ENCODE measurements around the gene UVRAG.

DNA sequence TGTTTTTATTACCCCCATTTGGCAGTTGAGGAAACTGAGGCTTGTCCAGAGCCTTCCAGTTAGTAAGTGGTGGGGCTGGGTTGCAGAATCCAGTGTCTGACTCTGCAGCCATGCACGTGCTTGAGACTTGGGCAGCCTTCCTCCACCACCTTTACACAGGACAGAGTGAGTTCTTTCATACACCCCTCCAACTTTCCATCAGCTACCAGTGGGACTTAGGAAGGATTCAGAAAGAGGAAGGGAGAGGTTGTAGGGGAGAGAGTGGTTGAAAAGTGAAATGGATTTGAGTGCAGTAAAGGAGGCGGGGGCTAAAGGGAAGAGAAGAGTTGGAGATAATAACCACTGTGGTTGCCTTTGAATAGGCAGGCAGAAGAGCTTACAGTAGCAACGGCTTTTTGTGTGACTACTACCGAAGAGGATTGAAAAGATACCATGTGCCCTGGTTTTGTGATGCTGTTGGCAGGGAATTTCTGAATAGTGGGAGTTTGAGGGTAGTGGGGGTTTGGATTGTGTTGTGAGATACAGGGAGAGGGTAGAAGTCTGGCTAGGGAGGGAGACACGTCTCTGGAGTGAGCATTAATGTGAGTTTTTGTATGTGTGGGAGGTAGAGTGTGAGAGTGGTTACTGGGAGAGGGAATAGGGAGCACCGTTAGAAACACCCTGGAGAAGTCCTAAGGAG is 1.7 kb downstream of the UVRAG start:
- TF ChIP-seq RAD21 (IDR thresholded peaks at IDR 0.05) (no peak), EGR1 (IDR thresholded peaks at IDR 0.05; ENCODE audit: low read depth in 2 of 2) (no peak), GABPA (IDR thresholded peaks at IDR 0.05 in 1 of 2, conservative IDR thresholded peaks at IDR 0.05 in 1 of 2) (no peak), MAX (IDR thresholded peaks at IDR 0.05) (no peak)
- TF ChIP-seq, protein P1, sequence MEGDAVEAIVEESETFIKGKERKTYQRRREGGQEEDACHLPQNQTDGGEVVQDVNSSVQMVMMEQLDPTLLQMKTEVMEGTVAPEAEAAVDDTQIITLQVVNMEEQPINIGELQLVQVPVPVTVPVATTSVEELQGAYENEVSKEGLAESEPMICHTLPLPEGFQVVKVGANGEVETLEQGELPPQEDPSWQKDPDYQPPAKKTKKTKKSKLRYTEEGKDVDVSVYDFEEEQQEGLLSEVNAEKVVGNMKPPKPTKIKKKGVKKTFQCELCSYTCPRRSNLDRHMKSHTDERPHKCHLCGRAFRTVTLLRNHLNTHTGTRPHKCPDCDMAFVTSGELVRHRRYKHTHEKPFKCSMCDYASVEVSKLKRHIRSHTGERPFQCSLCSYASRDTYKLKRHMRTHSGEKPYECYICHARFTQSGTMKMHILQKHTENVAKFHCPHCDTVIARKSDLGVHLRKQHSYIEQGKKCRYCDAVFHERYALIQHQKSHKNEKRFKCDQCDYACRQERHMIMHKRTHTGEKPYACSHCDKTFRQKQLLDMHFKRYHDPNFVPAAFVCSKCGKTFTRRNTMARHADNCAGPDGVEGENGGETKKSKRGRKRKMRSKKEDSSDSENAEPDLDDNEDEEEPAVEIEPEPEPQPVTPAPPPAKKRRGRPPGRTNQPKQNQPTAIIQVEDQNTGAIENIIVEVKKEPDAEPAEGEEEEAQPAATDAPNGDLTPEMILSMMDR (IDR thresholded peaks at IDR 0.05; ENCODE audit: low read depth, low read length, missing input control) = no peak
- TF ChIP-seq, protein P2, sequence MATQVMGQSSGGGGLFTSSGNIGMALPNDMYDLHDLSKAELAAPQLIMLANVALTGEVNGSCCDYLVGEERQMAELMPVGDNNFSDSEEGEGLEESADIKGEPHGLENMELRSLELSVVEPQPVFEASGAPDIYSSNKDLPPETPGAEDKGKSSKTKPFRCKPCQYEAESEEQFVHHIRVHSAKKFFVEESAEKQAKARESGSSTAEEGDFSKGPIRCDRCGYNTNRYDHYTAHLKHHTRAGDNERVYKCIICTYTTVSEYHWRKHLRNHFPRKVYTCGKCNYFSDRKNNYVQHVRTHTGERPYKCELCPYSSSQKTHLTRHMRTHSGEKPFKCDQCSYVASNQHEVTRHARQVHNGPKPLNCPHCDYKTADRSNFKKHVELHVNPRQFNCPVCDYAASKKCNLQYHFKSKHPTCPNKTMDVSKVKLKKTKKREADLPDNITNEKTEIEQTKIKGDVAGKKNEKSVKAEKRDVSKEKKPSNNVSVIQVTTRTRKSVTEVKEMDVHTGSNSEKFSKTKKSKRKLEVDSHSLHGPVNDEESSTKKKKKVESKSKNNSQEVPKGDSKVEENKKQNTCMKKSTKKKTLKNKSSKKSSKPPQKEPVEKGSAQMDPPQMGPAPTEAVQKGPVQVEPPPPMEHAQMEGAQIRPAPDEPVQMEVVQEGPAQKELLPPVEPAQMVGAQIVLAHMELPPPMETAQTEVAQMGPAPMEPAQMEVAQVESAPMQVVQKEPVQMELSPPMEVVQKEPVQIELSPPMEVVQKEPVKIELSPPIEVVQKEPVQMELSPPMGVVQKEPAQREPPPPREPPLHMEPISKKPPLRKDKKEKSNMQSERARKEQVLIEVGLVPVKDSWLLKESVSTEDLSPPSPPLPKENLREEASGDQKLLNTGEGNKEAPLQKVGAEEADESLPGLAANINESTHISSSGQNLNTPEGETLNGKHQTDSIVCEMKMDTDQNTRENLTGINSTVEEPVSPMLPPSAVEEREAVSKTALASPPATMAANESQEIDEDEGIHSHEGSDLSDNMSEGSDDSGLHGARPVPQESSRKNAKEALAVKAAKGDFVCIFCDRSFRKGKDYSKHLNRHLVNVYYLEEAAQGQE (IDR thresholded peaks at IDR 0.05) = no peak
